HG03135 (cell line): ENCODE data around the gene BST1.

ENCODE experiments used
- ATAC-seq: cut with Tn5 transposase; IDR thresholded peaks from one replicate; pipeline ENCODE4 v1.9.1; 2021; ENCODE audit warnings: mild to moderate bottlenecking, moderate library complexity; ENCODE audit not compliant: unreplicated experiment

The BST1 gene

GRCh38 chr4:15676039-15676438 is 26.8 kb upstream of the BST1 start:
- ATAC-seq: no peak

GRCh38 chr4:15676899-15677298 is 26.0 kb upstream of the BST1 start:
- no peak for ATAC-seq

GRCh38 chr4:15677507-15677988 is 25.3 kb upstream of the BST1 start:
- ATAC-seq: no peak

DNA sequence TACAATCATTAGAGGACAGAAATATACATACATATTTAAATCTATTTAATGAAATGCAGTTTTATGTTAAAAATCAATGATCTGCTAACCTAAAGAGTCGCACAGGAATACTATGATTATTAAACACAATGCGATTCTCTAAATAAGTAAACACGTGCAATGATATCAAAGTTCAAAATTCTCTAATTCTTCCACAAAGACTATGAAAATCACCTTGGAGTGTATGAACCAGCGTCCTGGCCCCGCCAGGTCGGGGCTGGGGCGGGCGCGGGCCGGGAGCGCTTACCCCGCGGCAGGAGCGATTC is 21.8 kb upstream of the BST1 start:
- no peak for ATAC-seq

DNA sequence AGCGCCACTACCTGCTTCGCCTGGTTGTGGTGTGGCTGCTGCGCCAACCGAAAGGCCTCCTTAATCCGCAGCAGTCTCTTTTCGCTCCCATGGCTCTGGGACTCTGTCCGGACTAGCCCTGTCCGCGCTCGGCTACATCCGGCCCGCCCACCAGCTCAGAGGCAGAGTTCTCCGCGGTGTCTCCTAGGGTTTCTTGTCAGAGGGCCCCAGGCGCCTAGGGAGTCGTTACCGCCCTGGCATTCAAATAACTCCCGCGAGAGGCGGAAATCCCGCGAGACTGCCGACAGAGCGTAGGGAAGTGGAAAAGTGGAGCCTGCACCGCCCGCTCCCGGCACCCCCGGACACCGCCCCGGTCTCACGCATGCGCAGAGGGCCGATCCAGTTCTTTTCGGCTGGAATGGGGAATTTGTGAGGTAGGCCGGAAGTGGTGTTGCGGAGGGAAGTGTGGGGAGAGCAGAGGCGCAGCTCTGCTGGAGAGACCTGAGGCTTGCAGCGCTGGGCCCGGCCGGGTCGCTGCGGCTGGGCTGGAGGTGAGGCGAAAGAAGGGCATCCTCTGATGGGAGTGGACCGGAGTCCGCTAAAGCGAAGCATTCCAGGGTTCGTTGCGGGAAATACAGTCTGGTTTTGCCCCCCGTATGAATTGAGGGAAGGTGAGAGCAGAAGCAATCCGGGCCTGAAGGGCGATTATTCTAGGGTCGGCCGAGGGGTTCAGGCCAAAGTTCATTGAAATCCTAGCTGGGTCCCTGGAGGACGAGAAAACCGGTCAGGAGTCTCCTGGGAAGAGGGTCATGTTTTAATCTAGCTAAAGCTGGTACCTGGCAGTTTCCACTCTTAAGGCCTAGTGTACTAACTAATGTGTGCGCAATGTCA is 21.3 kb upstream of the BST1 start, which contains the start of gene FAM200B:
FAM200B (plus strand) TSS at position 456 of the 870 bp plus-strand sequence. CDS start 5,151 bp downstream, outside the sequence.
- ATAC-seq: peak; percentile 95

DNA sequence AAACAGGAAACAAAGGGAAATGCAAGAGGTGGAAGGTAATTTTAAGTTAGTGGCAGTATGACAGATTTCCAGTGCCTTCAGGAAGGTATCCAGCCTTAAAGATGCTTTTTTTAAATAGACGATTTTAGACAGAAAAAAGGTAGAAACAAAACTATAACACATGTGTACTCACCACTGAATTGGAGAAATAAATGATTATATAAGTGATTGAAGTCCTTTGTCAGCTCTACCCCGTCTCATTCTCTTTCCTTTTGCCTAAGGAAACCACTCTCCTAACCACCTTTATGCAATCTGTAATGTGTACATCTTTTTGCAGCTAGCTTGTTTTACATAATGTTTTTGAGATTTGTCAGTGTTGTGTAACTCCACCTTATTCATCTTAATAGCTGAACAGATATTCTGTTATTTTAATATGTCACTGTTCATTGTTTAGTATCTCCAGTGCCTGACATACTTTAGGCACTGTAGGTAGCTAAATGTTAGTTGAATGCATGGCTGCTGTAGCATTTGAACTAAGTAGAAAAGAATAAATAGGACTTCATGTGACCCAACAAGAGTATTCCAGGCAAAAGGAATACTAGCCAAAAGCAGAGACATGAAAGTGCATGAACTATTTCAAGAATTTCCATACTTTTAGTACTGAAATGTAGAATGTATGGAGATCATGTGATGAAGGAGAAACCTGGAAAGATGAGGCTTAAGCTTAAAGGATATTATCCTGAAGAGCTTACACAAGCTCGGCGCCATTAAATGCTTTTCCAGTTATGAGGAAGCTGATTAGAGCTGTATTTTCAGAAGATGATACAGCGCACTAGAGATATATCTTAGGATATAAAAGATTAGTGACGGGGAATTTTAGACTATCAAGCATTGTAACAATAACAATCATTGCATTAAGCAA is 20.4 kb upstream of the BST1 start:
- no peak for ATAC-seq

DNA sequence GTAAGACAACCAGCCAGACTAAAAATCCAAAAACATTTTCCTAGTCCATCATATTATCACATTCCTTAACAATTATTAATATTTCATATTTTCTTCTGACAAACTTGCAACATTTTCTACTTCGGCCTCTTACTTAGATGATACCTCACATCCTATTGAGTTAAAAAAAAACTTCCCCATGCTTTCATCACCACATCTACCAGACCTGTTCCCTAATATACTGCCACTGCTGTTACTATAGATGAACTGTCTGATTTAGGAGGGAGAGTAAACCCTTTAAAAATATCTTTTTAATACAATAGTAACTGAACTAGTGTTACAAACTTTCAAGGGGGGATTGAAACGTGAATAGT is 19.7 kb upstream of the BST1 start:
- ATAC-seq: no peak

DNA sequence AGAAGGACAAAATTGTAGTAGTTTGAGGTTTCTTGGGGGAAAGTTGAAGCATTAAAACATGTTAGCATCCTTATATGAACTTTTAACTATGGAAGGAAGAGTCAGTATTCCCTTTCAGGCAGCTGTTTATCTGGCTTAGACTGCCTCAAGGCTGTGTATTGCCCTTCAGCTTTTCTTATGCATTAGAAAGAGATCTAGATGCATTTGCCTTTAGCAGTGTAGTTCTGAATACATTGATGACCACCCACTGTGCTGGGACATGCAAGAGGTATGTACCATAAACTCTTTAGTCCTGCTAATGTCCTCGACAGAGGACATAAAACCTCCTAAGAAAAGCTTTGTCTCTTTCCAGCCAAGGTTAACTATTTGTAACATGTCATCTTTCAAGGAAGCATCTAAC is 18.4 kb upstream of the BST1 start:
- no peak for ATAC-seq

GRCh38 chr4:15688051-15688450 is 14.8 kb upstream of the BST1 start:
- no peak for ATAC-seq

GRCh38 chr4:15689540-15689939 is 13.3 kb upstream of the BST1 start:
- no peak for ATAC-seq

GRCh38 chr4:15690020-15690809 is 12.7 kb upstream of the BST1 start:
- no peak for ATAC-seq

- ATAC-seq: no peak
These were observed 11.3 kb upstream of the BST1 start for GRCh38 chr4:15691346-15692135.

DNA sequence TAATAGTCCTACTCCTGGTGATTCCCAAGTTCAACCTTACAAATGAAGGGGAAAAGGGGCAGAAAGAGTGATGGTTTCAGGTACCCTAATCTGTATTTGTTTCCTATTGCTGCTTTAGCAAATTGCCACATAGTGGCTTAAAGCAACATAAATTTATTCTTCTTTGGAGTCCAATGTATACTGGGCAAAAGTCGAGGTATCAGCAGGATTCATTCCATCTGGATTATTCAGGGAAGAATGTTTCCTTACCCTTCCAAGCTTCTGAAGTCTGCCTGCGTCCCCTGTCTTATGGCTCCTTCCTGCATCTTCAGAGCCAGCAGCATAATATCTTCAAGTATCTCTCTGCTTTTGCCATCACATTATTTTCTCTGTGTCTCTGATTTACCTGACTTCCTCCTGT is 10.3 kb upstream of the BST1 start:
- ATAC-seq: no peak

GRCh38 chr4:15694431-15694830 is 8.4 kb upstream of the BST1 start:
- no peak for ATAC-seq

- no peak for ATAC-seq
These were observed 7.6 kb upstream of the BST1 start for GRCh38 chr4:15695240-15695699.

DNA sequence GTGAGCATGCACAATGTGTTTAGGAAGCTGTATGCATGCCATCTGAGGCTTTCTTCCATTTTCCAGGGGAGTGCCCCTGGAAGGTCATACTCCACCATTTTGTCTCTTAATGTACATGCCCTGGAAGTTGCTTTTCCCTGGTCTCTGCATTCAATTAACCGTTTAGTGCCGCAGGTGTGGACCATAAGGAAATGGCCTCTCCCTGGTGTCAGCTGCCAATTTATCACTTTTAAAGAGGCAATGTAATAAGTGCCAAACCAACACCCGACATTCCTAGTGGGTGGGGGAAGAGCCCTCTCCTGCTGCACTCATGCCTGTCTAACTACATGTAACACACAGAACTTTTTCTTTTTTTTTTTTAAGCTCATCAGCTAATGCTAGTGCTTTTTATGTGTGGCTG is 7.1 kb upstream of the BST1 start:
- no peak for ATAC-seq

- no peak for ATAC-seq
These were observed 6.0 kb upstream of the BST1 start for GRCh38 chr4:15696866-15697265.

GRCh38 chr4:15703439-15703838 is 574 bp downstream of the BST1 start:
- no peak for ATAC-seq

DNA sequence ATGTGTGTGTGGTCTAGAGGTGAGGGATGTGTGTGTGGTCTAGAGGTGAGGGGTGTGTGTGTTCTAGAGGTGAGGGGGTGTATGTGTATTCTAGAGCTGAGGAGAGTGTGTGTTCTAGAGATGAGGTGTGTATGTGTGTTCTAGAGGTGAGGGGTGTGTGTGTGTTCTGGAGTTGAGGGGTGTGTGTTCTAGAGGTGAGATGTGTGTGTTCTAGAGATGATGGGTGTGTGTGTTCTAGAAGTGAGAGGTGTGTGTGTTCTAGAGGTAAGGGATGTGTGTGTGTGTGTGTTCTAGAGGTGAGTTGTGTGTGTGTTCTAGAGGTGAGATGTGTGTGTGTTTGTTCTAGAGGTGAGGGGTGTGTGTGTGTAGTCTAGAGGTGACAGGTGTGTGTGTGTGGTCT is 1.3 kb downstream of the BST1 start:
- ATAC-seq: no peak

GRCh38 chr4:15706646-15707362 is 3.9 kb downstream of the BST1 start:
- no peak for ATAC-seq
